ENCODE results near the gene SLC16A1.

- TF ChIP-seq SPI1 (IDR thresholded peaks at IDR 0.05; ENCODE audit: low read depth, low read length), result no peak
- no peak for TF ChIP-seq TAF1 (IDR thresholded peaks at IDR 0.05; ENCODE audit: low read depth, low read length)
- no peak for TF ChIP-seq POLR2A (IDR thresholded peaks at IDR 0.05; ENCODE audit: low read depth, low read length)
- no peak for TF ChIP-seq POU2F2 (IDR thresholded peaks at IDR 0.05; ENCODE audit: low read depth, low read length)
- TF ChIP-seq POLR2AphosphoS5 (IDR thresholded peaks at IDR 0.05; ENCODE audit: low read depth, low read length), result no peak
Observed at GRCh38 chr1:112956544-112957132, 642 bp upstream of the SLC16A1 start.

Data from GM12891 (cell line).